HG02571 (cell line): ENCODE results near the gene AHCYL2.
"Not testable (repeated sequence)": the region's sequence is repeated elsewhere in the genome, so short reads cannot be mapped to it uniquely, and the experiment has no call there.

Source experiments
- ATAC-seq: cut with Tn5 transposase; IDR thresholded peaks from one replicate; pipeline ENCODE4 v1.9.1; 2021; ENCODE audit warnings: mild to moderate bottlenecking, moderate library complexity; ENCODE audit not compliant: unreplicated experiment

Gene AHCYL2

DNA sequence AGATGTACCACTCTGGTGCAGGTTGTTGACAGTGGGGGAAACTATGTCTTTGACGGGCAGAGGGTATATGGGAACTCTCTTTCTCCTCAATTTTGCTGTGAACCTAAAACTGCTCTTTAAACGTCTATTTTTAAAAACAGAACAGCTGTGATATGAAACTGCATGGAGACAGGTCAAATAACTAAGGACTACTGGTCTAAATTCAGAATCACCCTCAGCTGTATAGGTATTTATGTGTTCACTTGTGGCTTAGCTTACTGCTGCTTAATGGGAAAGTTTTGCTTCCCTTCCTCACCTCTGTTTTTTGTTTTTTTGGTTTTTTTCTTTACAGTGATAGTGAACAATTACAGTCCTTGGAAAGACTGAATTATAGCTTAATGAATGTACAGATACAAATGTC lies 122.5 kb downstream of the AHCYL2 start:
- ATAC-seq, result no peak

DNA sequence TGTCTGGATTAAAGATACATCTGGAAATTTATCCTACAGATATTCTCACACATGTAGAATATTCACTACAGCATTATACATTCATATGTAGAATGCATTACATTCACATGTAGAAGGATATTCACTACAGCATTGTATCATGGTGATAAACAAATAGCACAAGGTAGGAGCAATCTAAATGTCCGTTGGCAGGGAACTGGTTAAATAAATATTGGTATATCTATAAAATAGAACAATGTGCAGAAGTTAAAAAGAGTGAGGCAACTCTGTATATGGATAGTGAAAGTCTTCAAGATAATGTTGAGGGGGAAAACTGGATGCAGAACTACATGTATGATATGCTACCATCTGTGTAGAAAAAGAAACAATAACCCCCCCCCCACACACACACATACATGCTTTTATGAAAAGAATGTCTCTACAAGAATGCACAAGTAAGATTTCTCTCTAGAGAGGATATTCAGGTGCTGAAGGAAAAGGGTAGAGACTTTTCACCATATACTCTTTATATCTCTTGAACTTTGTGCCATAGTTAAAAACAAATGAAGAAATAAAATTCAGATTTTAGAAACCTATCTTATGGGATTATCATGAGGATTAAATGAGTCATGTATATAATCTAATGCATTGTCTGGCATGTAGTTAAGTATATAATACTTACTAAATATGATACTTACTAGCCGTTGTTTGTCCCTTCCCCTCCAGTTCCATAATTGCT lies 123.4 kb downstream of the AHCYL2 start:
- no peak for ATAC-seq

DNA sequence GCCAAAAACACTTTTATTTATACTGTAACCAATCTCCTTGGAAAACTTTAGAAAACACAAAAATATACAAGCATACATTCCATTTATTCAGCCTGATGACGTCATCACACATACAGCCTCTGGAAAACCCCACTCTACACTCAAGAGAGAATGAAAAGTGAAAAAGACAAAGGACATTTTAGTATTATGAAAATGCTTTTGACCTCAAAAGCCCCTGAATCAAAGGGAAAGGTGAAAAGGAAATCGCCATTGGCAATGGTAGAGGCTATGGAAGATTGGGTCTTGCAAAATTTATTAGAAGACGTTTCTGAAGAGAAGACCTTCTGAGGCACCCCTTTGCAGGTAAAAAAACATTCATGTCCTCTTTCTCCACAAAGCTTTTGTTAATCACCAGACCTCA lies 126.5 kb downstream of the AHCYL2 start:
- no peak for ATAC-seq

DNA sequence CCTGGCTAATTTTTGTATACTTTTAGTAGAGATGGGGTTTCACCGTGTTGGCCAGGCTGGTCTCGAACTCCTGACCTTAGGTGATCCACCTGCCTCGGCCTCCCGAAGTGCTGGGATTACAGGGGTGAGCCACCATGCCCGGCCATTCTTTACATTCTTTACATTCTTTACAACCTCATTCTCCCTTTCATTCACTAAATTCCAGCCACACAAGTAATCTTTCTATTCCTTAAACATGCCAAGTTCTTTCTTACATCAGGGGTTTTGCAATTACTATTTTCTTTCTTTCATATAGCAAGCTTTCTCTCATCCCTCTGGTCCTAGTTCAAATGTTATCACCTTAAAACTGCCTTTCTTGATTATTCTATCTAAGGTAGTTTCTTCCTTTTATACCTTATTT lies 128.3 kb downstream of the AHCYL2 start:
- ATAC-seq, result not testable (repeated sequence)

DNA sequence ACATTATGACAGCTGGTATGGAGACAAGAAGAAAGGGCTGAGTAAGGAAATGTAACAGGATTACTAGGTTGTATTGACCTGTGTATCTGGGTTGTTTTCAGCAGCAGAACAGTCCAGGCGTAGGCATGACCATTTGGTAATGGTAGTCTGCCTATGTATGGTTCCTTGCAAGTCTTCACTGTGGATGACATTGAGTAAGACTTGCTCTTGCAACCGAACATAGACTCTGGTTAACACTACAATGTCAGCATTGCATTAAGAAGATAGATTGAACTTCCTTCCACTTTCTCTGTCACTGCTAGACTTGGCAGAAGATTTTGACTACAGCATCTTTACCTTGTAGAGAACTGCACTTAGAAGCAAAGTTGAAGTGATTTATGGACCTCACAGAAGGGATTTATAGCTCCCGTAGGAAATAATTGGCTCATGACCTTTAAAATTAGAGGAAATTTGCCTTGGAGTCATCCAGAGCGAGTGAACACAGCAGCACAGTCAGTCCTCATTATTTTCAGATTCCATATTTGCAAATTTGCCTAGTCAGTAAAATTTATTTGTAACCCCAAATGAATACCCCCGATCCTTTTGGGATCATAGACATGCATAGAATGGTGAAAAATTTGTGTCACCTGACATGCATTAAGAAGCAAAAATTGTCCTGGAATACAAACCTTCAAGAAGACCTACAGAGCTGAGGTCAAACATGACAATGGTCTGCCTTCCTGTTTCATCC lies 129.8 kb downstream of the AHCYL2 start:
- no peak for ATAC-seq

DNA sequence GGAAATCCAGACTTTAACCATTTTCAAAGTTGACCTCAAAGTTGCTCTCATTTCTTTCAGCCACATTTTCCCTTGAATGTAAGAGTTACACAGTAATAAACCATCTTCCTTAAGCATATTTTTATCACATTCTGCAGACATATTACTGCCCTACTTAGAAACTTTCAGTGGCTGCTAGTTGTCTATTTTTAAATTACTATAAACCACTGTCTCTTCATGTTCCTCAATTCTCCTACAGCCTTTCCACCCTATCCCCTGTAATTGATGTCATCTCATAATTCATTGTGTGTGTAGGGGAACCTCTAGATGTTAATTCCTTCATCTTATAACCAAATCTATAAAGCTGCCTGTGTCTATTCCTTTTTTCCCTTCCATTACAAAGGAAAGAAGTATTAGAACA lies 131.3 kb downstream of the AHCYL2 start:
- ATAC-seq, result no peak

DNA sequence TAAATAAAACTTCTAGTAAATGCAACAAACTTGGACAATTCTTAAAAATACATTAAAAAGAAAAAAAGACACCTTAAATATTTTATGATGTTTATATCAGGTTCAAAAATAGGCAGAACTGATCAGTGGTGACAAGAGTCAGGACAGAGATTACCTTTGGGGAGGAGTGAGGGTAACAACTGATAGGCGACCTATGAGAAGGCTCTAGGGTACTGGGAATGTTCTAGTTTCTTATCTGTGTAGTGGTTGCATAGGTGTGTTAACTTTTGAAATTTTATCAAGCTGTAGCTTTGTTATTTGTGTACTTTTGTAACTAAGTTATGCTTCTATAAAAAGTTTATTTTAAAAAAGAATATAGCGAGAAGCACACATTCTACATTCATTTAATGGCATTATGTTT lies 134.3 kb downstream of the AHCYL2 start:
- no peak for ATAC-seq

DNA sequence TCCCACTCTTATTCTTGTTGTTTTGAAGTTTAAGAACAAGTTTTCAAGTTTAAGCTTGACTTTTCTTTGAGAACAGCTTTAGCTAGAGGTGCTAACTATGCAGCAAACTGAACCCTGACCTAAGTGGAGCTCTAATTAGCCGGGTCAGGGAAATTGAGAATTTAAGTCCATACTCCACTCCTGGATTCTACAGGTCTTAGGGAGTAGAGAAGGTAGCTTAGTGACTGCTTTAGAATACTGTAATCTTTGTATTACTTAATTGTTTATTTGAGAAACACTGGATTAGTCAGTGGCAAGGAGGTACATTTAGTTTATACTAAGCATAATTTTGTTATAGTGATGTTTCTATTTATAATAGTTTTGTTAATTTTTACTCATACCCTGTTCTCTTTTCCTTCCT lies 134.8 kb downstream of the AHCYL2 start:
- no peak for ATAC-seq

DNA sequence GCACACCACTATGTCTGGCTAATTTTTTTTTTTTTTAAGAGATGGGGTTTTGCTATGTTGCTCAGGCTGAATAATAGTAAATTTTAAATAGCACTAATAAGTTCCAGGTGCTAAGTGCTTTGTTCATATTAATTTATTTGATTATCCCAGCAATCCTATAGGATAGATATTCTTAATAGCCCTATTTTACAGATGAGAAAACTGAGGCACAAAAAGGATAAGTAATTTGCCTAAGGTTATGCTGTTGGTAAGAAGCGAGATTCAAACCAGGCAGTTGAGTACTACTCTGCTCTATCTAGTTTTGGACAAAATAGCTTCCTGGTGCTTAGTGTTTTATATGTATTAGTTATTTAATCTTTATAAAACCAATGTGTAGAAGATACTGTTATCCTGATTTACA lies 136.9 kb downstream of the AHCYL2 start:
- ATAC-seq, result no peak

DNA sequence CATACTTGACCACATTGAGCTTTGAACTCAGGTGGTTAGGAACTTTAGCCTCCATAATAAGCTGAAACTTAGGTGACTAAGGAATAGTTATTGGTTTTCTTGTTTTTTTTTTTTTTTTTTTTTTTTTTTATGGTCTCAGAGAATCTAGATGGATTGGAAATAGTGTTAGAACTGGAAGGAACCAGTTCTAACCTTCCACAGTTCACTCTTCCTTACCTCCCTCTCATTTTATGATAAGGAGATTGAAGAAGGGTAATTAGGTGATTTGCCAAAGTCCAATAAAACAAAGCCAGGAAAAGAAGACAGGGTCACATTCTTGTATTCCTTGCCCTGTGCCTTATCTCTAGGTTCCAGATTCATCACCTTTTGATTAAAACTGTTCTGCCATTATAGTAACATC lies 137.7 kb downstream of the AHCYL2 start:
- no peak for ATAC-seq

DNA sequence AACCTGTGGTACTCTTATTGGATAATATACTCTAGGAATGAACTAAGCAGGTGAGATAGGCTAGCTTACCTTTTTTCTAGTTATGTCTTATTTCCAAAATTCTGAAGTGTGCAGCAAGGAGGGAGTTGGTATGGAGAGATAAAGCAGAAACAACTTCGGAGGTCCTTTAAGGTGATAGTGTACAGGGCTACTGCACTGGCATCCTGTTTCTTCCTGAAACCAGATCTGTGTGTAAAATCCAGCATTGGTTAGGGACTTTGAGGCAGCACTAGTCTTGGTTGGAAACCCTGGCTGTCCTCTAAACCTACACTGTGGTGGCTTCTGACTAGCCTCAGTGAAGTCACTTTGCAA lies 142.5 kb downstream of the AHCYL2 start:
- no peak for ATAC-seq

DNA sequence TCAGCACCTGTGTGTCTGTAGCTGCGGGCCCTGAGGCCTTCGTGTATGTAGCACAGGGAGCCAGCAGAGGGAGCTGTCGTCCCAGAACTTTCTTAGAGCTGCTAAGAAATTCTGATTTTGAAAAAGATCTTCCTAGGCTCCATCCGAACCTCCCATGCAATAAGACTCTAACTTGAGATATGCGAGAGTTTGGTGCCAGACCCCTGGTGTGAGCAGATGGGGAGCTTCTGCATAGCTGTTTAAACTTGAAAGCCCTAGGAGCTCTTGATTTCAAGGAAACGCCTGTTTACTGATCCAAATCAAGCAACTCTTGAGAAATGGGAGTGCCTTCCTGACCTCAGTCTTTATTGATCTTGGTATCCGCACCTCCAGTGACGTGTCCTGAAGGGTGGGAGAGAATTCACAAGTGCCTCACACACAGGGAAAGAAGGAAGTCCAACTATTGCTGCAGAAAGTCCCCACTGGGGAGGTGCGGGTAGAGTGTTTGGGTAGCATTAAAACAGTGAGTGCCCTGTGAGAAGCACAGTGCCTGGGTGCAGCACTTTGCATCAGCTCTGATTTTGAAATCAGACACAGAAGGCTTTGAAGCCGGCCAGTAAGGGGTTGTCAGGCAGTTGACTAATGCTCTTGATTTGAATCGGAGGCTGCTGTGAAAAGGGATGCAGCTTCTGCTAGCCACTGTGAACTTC lies 143.0 kb downstream of the AHCYL2 start:
- peak; percentile 52 for ATAC-seq

DNA sequence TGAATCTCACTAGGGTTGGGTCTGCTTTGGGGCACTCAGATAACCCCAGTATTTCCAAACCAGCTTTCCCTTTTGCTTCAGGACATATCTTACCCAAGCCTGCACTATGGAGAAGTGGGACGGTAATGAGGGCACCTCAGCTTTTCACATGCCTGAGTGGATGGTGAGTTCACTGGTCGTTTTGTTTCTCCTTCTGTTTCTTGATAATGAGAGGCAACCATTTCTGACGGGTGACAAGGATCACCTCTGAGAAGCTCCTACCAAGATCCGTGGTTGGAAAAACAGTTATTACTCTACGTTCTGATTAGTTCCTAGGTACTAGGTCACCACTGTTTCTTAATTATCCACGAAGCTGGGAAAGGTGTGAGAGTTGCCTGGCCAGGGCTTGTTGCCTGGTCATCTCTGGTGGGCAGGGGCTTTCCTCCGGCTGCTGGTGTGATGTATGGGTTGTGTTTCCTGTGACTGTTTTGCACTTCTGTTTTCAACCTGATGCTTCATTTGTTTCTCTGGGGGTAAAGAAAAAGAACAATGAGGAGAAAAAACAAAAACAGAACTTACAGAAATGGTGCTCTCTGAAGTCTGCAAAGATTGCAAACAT lies 143.7 kb downstream of the AHCYL2 start:
- ATAC-seq, result peak; percentile 34

DNA sequence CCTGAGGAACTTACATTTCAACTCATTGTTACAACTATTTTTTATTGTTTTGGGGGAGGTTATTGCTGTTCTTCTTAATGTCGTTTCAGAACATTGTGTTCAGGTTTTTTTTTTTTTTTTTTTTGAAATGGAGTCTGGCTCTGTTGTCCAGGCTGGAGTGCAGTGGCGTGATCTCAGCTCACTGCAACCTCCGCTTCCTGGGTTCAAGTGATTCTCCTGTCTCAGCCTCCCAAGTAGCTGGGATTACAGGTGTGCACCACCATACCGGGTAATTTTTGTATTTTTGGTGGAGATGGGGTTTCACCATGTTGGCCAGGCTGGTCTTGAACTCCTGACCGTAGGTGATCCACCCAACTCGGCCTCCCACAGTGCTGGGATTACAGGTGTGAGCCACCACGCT lies 144.6 kb downstream of the AHCYL2 start:
- ATAC-seq, result not testable (repeated sequence)

DNA sequence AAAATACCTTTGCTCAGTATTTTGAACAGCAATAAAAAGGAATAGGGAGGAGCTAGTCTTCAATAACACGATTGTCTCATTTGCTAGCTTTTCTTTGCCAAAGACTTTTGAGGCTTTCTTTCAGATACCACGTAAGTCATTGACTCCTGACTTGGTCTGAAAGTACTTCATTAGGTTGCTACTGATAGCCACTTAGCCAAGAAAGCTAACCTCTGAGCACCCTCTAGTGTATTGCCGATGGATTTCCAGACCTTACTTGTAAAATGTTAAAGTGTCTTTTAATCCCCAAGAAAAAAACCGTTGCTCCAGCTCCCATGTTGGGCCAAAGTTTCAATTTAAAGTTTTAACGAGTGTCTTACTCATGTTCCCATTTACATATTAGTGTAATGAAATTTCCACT lies 146.0 kb downstream of the AHCYL2 start:
- no peak for ATAC-seq

DNA sequence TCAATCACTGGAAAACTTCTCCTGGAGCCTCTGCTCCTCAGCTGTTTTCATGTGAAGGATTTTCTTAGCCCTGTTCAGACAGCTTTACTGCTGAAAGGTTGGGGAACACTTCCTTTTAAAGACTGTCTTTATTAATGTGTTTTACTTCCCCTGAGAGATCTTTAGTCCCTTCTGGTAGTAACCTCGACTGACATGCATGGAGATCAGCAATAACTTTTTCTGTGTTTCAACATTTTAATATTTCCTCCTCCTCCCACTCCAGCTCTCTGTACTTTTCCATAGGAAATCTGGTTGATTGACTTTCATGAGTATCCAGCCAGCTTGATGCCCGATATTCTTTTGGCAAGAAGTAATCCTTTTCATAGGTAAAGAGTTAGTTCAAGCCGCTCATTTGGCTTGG lies 146.7 kb downstream of the AHCYL2 start:
- no peak for ATAC-seq

DNA sequence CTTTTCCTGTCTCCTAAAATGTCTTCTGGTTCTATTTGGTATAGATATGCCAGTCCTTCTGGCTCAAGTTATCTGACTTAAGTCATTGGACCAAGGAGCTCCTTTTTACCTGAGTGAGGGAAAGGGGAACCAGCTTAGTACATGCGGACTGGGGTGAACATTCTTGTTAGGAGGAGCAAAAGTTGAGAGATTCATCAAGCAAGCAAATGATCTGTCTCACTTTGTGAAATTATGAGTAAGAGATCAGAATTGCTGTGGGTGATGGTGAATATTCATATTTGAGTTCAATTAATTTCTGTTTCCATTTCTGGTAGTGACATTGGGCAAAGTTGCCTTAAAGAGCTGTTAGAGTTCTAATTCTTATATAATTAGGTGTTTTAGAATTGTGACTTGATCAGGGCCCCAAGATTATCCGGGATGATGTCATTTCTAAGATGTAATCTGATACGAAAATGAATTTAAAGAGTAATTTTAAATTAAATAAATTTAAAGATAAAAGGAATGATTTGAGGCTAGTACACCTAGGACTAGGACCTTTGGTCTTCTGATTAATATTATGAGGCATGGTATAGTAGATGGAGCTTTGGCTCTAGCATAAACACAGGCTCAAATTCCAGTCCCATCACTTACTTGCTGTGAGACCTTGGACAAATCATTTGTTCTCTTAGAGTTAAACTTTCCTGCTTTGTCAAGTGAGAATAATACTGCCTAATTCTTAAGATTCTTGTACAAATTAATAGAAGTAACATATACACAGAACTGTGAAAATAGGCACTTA lies 149.0 kb downstream of the AHCYL2 start:
- ATAC-seq, result no peak

DNA sequence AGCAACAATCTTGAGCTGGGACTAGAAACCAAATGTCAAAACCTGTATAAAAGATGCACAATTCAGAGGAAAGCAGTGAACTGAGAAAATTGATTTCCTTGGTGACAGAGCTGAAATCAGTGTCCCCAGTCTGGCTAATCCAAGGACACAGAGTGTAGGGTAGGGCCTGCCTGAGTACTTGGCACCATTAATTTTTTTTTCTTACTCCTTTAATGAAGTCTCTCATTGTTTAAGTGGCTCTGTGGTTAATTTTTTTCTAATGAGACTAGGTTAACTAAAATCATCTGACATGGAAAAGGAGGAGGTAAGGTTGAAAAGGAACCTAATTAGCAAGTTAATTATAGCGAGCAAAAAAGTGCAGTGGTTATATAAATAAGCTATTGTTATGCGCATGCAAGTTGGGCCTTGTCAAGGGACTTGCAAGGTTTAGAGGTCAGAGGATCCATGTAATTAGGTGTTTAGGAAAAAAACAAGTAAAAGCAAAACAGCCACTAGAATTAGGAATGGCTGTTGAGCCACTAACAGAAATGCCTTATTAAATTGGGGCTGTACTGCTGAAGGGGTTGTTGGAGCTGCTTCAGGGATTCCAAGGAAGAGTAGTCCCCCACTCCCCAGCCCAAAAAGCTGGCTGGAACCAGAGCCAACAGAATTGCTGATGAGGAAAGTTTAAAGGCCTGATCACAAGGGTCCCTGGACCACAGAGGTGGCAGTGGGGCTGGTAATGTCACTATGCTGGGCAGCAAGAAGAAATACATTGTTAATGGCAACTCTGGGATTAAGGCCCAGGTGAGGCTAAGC lies 150.5 kb downstream of the AHCYL2 start:
- no peak for ATAC-seq

DNA sequence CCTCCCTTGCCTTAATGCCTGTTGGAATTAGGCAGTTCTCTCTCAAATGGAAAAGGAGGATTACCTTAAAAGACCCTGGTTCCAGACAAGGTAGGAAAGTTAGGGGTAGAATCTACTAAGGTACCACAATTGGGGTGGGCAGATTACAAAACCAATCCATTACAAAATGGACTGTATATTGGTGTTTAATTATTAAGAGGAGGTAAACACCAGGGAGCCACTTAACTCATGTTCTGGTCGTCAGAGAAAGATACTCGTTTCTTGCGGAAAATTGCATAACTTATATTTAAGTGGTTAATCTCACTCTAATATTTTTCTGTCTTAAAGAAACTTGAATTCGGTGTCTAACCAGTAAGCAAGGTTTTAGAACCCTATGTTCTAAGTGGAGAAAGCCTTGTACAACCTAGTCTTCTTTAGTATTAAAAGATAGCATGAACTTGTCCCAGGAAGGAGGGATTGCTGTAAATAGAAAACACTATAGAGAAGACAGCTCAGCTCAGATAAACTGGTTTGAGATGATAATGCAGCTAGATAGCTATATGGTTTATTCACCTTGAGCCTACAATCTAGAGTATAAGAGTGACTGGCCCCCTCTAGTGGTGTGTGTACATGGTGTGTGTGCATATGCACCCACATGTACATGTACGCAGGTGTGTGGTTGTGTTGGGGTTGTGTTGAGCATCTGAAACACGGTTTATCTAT lies 151.4 kb downstream of the AHCYL2 start:
- ATAC-seq, result no peak
